ENCODE data around the gene SH3BP4.

- TF ChIP-seq CTCF (IDR thresholded peaks at IDR 0.05; ENCODE audit: low read depth, low read length, missing input control) = no peak
- no peak for TF ChIP-seq RXRA (IDR thresholded peaks at IDR 0.05)
- no peak for TF ChIP-seq MAX (IDR thresholded peaks at IDR 0.05)
- no peak for TF ChIP-seq FOXA1 (IDR thresholded peaks at IDR 0.05)
- no peak for TF ChIP-seq REST (IDR thresholded peaks at IDR 0.05)
- TF ChIP-seq YY1 (IDR thresholded peaks at IDR 0.05) = no peak
- TF ChIP-seq ATF3 (IDR thresholded peaks at IDR 0.05) = no peak
- TF ChIP-seq GABPA (IDR thresholded peaks at IDR 0.05 in 1 of 2, conservative IDR thresholded peaks at IDR 0.05 in 1 of 2) = no peak
- TF ChIP-seq TAF1 (conservative IDR thresholded peaks at IDR 0.05) = no peak
- TF ChIP-seq NR2F2 (IDR thresholded peaks at IDR 0.05) = no peak
- TF ChIP-seq RAD21 (IDR thresholded peaks at IDR 0.05) = no peak
Measured at GRCh38 chr2:234979204-234980167, 27.7 kb downstream of the SH3BP4 start.
